NCI-H2107 treated with DMSO at 0.1 percent for 48 hours (cell line): ENCODE results near the gene DNM3.
"Not testable (repeated sequence)": the region's sequence is repeated elsewhere in the genome, so short reads cannot be mapped to it uniquely, and the experiment has no call there.

Experiments
- DNase-seq: peaks from one replicate; lab custom pipeline; 2025; ENCODE audit not compliant: unreplicated experiment; lab: John Stamatoyannopoulos, UW

DNM3 gene

DNA sequence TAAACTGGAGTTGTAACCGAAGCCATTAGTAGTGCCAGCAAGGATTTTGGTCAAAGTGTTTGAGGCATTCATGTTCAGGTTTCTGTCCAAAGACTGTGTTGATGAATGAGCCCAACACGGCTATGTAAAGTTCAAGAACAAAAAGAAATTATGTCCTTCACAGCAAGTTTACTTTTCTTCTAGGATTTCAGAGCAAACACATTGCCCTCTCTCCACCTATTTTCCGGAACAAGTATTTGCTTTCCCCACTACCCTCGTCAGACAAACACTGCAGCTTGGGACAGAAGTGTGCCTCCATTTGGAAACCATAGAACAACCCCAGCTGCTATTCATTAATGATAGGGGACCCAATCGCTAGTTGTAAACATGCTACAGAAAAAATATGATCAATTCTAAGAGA is 427.8 kb downstream of the DNM3 start:
- no peak for DNase-seq

DNA sequence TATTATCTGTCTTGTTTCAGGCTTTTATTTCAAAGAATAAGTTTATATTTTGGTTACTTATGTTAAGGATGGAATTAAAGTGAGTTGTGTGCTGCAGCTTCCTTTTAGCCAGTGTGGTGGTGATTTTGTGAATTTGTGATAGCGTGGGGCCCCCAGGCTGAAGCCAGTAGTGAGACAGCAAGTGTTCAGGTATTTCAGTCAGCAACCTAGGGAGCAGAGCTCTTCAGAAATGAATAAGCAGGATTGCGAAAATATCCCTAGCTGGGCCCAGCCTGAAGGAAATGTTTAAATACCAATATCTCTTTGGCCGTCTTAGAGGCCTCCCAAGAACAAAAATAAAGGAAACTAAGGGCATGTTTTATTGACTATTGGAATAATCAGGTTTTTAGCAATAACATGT is 428.3 kb downstream of the DNM3 start:
- DNase-seq = no peak

DNA sequence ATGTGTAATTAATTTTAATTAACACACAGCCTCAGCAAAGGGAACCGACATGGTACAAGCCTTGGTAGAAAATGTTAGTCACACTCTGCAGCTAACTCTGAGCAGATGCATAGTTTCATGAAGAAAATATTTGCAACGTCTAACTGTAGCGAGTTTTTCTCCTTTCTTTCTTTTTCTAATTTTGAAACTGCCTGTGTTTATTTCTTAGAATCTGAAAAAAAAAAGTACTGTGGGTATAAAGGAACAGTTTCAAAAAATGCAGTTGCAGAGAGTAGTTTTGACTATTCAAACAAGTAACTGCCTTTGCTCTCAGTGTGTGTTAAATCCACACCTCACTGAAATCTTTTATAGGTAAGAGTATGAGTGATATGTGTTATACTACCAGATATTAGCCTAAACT is 429.3 kb downstream of the DNM3 start:
- no peak for DNase-seq

DNA sequence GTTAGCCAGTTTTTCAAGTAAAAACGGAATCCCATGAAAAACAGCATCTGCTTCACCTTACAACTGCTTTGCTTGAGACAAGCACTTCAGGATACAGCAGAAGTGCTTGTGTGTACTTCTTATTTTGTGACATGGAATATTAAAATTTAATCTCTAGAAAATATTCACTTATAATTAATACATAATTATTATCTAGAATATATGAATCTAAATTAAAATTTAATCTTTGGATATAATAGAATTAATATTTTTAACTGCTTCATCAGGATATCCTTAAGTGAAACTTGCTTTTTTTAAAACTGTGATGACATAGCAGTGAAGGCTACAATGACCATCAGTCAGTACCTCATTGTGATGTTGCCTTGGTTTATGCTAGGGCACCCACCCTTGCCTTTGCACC is 430.8 kb downstream of the DNM3 start:
- DNase-seq = no peak

DNA sequence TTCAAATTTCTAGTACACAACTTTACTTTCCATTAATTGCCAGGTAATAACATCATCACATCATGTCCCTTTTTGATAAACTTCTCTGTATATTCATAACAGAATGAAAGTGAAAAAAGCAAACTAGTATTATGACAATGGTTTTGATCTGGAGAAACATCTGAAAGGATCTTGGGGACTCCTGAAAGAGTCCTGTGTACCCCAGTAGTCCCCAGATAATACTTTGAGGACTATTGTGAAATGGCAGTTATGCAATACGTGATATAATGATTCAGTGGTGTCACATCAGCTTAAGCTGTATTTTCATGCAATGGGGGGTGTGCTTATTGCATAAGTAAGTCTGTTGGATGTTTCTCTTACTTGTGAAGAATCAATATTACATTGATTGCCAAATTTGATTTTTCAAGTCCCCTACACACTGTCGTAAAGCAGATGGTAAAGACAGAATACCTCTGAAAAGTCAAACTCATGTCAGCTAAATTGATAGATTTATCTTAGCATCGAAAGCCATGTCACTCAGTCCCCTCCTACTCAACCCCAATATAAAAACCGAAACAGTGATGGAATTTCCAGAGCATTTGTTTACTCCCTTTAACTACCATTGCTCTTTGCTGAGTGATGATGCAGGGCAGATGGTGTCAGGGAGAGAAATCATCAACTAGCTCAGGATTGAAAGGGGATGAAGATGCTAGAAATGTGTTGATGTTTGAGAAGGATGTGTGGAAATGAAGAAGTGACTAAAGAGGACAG is 432.5 kb downstream of the DNM3 start:
- no peak for DNase-seq

DNA sequence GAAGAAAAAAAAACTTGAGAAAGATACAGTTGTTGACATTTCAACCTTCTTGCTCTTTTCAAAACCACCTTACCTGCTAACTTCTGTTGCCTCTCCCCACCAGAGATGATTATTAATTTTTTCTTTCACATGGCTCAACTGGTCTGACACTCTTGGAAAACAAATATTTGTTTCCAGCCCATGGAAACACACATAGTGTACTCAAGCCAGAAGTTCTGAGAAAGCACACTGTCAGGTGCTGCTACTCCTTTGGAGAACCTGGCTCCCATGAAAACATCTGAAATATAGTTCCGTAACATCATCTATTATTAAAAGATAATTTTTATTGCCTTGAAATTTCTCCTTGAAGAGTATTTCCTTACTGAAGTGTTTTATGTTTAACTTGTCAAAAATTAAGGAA is 434.2 kb downstream of the DNM3 start:
- no peak for DNase-seq

DNA sequence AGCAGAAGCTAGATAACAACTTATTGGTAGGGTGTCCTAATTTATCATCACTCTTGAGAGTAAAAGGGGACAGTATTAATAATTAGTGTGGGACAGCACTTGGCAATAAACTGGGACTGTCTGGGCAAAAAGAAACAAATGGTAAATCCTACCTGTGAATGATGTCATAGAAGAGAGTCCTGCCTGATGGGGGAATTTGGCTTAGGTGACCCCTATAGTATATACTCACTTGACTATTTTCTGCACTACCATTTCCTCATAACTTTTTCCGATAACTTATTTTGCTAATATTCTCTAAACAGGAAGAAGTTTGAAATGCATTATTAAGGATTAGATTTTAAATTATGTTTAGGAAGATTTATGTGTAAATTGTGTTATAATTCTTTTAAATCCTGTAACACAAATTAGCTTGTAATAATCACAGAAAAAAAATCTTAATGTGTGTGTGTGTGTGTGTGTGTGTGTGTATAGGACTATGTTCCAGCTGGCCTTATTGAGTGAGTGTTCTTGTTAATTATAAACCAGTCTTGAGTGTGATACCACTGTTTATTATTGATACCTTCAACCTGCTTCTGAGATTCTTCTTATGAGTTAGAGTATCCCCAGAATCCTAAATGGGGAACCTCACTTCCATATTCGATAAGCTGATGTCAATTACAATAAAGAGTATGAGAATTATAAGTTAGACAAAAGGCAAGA is 435.0 kb downstream of the DNM3 start:
- no peak for DNase-seq

DNA sequence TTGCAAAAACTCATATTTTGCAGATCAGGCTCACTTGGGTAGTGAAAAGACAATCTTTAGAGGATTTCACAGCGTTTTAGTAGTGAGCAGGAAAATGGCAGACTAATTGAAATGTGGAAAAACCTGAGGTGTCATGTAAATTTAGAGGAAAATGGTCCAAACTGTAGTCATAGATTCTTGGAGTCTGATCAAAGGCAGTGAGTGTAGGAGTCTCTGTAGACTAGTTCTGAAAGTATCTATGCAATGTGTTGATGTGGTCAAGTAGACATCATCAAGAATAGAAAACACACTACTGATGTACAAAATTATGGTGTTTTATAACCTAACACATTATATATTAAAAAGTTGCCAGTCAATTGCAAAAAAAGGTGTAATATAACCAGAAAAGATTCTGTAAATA is 436.0 kb downstream of the DNM3 start:
- DNase-seq = no peak

GRCh38 chr1:172277989-172278388 is 436.7 kb downstream of the DNM3 start:
- no peak for DNase-seq

DNA sequence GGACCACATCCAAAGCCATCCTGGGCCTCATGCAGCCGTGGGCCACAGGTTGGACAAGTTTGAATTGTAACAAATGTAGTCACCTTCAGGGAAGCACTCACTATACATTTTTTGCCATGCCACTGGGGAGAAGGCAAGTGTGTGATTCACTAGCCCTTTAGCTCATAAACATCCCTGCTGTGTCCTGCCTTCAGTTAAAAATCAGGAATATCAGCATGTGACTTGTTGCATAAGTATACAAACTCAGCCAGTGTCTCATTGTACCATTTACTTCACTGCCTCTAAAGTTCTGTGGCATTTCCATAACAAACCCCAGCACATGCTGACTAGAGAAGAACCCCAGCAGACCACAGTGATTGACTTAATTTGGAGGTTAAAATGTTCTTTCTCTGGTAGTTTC is 437.2 kb downstream of the DNM3 start:
- DNase-seq = no peak

GRCh38 chr1:172279939-172280636 is 438.8 kb downstream of the DNM3 start:
- no peak for DNase-seq

GRCh38 chr1:172283766-172284165 is 442.5 kb downstream of the DNM3 start:
- DNase-seq = no peak

DNA sequence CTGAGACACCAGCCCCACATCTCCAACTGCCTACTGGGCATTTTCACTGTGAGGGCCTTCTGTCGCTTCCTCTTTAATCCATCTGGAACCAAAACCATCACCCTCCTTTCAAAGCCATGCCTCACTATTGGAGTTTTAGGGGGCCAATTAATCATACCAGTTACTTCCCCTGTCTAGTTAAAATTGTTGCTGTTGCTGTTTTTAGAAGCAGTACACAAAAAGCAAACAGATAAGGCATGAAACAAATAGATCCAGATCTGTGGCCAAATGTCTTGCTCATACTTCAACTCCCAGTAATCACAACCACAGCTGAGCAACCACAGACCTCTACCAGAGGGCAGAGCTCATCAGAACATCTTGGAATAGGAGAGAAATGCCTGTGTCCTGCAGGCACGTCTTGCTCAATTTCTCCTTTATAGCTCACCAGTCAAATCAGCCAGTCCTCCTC is 445.4 kb downstream of the DNM3 start:
- no peak for DNase-seq

DNA sequence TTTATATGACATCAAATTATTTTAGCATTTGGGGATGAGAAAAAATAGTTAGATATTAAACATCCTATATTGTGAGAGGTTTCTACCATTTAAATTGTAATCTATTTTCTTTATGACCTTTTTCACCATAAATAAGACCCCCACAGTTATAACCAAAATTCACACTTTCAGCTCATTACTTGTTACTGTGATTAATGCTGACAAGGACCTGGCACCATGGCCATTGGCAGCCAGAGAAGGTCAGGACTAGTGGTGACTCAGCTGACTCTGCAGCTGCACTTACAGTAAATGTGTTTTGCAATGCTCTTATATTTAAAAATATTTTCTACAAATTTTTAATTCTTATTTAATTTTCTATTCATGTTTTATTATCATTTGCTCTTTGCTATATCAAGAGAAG is 445.9 kb downstream of the DNM3 start:
- DNase-seq = no peak

- no peak for DNase-seq
Measured at GRCh38 chr1:172288581-172288980, 447.3 kb downstream of the DNM3 start.

GRCh38 chr1:172289448-172289847 is 448.1 kb downstream of the DNM3 start:
- DNase-seq = no peak

- no peak for DNase-seq
Measured at GRCh38 chr1:172292840-172293239, 451.5 kb downstream of the DNM3 start.

DNA sequence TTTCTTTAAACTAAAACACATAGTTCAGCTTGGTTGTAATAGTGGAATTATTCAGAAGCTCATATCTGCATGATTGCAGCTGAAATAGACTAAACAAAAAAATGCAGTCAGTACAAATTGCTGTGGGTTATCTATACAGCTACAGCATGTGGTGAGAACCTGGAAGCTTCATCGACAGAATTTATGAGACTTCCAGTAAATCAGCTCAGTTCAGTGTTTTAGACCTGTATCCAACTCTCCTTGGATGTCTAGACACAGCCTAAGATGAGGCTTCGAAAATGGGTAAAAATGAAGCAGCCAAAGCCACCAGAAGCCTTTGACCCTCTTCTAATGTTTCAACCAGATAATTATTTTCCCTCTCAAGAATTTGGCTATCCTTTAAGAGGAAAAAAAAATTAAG is 452.1 kb downstream of the DNM3 start:
- DNase-seq = no peak

- no peak for DNase-seq
Measured at GRCh38 chr1:172298141-172298540, 456.8 kb downstream of the DNM3 start.

- no peak for DNase-seq
Measured at GRCh38 chr1:172298911-172299310, 457.6 kb downstream of the DNM3 start.

- DNase-seq = no peak
Measured at GRCh38 chr1:172299515-172299914, 458.2 kb downstream of the DNM3 start.

GRCh38 chr1:172307508-172307907 is 466.2 kb downstream of the DNM3 start:
- DNase-seq = not testable (repeated sequence)
